GM12874 (cell line): ENCODE results near the gene GJC1.

Source experiments
- TF ChIP-seq, protein P1 (sequence below): IDR thresholded peaks from 2 replicates; pipeline ENCODE4 v1.5.1; 2011; ENCODE audit warnings: low read depth, mild to moderate bottlenecking, control low read depth, low read length, moderate library complexity; ENCODE audit not compliant: insufficient read depth

The GJC1 gene

DNA sequence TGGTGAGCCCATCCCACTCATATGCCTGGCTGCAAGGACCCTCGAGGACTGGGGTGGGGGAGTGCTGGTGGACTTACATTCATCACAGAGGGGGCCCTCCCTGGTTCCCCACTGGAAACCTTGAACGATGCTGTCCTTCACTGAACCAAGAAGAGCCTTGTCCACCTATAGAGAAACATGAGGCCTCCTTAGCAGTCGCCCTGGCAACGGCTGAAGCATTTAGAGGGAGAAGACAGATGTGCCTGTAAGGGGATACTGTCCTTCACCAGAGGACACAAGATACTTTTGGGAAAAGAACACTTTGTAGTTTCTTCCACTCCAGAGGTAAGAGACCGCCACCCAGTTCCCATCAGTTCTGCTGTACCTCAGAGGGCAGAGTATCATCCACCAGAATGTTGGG is 24.1 kb upstream of the GJC1 start:
- TF ChIP-seq, protein P1, sequence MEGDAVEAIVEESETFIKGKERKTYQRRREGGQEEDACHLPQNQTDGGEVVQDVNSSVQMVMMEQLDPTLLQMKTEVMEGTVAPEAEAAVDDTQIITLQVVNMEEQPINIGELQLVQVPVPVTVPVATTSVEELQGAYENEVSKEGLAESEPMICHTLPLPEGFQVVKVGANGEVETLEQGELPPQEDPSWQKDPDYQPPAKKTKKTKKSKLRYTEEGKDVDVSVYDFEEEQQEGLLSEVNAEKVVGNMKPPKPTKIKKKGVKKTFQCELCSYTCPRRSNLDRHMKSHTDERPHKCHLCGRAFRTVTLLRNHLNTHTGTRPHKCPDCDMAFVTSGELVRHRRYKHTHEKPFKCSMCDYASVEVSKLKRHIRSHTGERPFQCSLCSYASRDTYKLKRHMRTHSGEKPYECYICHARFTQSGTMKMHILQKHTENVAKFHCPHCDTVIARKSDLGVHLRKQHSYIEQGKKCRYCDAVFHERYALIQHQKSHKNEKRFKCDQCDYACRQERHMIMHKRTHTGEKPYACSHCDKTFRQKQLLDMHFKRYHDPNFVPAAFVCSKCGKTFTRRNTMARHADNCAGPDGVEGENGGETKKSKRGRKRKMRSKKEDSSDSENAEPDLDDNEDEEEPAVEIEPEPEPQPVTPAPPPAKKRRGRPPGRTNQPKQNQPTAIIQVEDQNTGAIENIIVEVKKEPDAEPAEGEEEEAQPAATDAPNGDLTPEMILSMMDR, result no peak

DNA sequence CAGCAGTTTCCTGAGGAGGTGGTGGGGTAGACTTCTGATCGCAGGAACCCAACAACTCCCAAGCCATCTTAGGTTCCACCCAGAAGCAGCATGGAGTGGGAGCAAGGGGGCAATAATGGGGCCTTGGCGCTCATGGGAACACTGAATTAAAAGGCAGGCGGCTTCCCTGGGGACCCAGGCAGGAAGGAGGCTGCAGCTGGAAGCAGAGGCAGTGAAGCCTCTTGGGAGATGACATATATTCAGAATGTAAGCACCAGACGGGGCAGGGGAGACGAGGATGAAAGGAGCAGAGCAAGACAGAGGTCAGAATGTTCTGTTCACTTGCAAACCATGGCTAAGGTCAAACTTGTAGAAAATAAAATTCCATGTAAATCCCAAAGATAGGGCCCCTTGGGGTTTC is 20.5 kb upstream of the GJC1 start:
- TF ChIP-seq, protein P1, result no peak

DNA sequence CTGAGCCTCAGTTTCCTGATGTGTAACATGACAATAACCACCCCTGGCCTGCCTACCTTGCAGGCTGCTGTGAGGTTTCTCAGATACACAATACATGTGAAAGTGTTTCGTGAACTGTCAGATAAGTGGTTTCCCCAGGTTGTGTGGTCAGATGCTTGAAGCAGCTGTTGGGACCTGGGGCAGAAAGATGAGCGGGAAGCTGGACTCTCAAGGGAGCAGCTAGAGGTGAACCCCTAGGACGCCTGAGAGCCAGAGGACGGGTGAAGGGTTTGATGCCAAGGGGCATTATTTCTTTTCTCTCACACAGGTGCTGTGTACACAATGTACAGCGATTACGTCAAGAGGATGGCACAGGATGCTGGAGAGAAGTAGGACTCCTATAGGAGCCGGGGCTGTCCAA is 19.9 kb upstream of the GJC1 start:
- TF ChIP-seq, protein P1, result no peak

DNA sequence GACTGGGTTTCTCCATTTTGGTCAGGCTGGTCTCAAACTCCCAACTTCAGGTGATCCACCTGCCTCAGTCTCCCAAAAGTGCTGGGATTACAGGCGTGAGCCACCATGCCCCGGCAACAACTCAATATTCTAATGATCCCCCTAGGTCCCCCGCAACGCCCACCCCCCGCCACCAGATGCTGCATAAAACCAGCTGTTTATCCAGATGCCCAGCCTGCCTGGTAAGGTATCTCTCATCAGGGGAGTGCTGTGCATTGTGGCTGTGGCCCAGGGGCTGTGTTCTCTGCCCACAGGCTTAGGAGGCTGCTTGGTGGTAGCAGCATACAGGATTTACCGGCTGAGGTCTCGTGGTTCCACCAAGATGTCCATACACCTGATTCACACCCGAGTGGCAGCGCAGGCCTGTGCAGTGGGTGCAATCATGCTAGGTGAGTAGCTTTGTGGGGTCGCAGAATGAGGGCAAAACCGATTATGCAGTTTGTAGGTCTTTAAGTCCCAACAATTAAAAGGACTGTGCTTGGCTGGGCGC is 18.9 kb upstream of the GJC1 start:
- TF ChIP-seq, protein P1, result no peak

DNA sequence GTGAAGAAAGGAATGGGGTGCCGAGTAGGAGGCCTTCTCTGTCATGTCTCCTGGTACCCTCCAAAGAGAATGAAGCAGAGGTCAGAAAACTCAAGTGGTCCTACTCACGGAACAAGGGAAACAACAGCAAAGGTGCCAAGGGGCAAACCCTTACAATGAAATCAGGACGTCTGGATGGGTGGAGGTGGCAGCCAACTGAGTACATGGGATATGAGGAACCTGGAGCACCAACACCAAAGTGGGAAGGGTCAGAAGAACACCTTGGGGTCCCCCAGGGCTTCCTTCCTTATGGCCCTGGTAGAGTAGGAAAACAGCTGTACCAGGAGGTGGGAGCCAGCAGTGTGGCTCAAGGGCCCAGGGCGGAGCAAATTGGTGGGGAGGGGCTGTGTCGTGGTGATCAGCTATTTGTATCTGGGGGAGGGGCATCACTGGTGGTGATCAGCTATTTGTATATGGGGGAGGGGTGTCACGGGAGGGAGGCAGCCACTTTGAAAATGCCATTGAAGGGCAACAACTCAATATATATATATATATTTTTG is 18.2 kb upstream of the GJC1 start:
- TF ChIP-seq, protein P1, result no peak

DNA sequence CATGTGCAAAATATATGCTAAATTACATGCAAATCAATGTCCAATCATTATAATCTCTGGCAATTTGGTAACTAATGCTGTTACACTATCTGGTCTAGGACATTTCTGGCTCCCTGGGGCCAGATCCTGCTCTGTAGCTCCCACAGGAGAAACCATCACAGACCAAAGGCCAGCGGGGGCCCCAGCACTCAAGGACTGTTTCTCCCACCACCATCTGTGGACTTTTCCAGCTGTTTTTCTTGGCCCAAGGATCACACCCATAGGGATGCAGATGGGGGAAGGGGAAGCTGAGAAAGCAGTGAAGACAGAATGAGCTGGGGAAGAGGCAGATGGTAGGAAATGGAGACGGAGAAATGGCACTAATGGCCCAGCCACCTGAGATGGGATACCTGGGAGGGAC is 17.5 kb upstream of the GJC1 start, which contains the start of gene HIGD1B:
TSS of gene HIGD1B (plus strand) at position 298 of the 400 bp plus-strand sequence. CDS start 270 bp downstream, outside the sequence.
- TF ChIP-seq, protein P1, result no peak

DNA sequence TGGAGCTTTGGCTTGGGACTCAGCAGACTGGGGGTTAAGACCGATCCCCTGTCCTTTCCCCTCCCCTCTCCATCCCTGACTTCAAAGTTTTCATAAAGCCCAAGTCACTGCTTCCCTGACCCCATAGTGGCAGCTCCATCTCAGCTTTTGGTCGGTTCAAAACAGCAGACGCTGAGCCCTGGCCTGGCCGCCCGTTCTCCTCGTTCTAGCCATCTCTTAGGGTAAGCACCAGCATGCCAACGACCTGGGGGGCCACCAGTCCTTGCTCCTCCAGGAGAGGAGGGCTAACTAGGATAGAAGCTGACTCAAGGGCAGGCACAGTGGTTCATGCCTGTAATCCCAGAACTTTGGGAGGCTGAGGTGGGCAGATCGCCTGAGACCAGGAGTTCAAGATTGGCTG is 16.1 kb upstream of the GJC1 start:
- TF ChIP-seq, protein P1, result no peak
